ENCODE results near the gene TMEM59. TPM values are rescaled to one million over a fixed set of nuclear protein-coding genes. Genes with fewer than 3 reads are reported as not detected.

Gene TMEM59
- total and polyA plus RNA-seq, 2 of the 8 experiments (the other 6 are each of a cell fraction or from before 2014, with no cell fraction given): 116 to 139 TPM

GRCh38 chr1:54003249-54003646, 49.8 kb downstream of the TMEM59 start:
- Histone ChIP-seq H3K27me3 (replicated peaks in 1 of 4; ENCODE audit: control insufficient read depth in 3 of 4, extremely low read depth in 1 of 4, insufficient read depth in 3 of 4, low read length in 3 of 4) (no peaks in the 10 kb centered on the region), H3K23ac (ENCODE audit: insufficient read length) (no peak overlapping the region), H2BK120ac (replicated peaks; ENCODE audit: low read depth, low read length) (no peak overlapping the region), H3K4me1 (replicated peaks in 1 of 4; ENCODE audit: control insufficient read depth in 3 of 4, insufficient read depth in 4 of 4, low read length in 3 of 4) (no peaks in the 10 kb centered on the region), H3K4me2 (ENCODE audit: insufficient read depth in 1 of 2, low read depth in 2 of 2, low read length in 2 of 2) (no peak overlapping the region), H3K23me2 (ENCODE audit: low read depth, low read length) (no peaks in the 10 kb centered on the region), H3K9me3 (ENCODE audit: insufficient read depth in 2 of 2, low read depth in 1 of 2, low read length in 1 of 2) (peaks cover 3 to 17% of the 10 kb centered on the region in 2 experiments; a peak in 3 of 4 replicates), H3K4me3 (ENCODE audit: extremely low read depth in 1 of 4, insufficient read depth in 2 of 4, low read depth in 3 of 4, low read length in 4 of 4) (no peak overlapping the region), H3K14ac (ENCODE audit: insufficient read length) (no peak overlapping the region), H2BK5ac (ENCODE audit: low read depth, low read length) (no peak overlapping the region), H4K20me1 (replicated peaks in 1 of 2; ENCODE audit: control insufficient read depth in 1 of 2, insufficient read depth in 2 of 2, low read length in 2 of 2) (no peaks in the 10 kb centered on the region), H3K9ac (replicated peaks in 1 of 4; ENCODE audit: extremely low read depth in 1 of 4, low read depth in 3 of 4, low read length in 3 of 4) (no peak overlapping the region), H2AK5ac (ENCODE audit: low read depth, low read length) (no peak overlapping the region), H3K18ac (ENCODE audit: extremely low read depth, low read length) (no peak overlapping the region), H3K79me1 (ENCODE audit: low read depth, low read length) (no peaks in the 10 kb centered on the region), H3K36me3 (ENCODE audit: control insufficient read depth in 2 of 4, insufficient read depth in 4 of 4, low read length in 3 of 4) (no peaks in the 10 kb centered on the region), H4K91ac (replicated peaks; ENCODE audit: insufficient read length, low read length) (no peak overlapping the region), H3K27ac (ENCODE audit: low read depth, low read length) (no peak overlapping the region), H4K5ac (ENCODE audit: insufficient read length, low read depth, low read length) (no peak overlapping the region), H2BK12ac (ENCODE audit: low read depth, low read length) (no peak overlapping the region), H2BK15ac (ENCODE audit: low read length) (no peak overlapping the region), H2AFZ (ENCODE audit: low read length) (no peak overlapping the region), H2BK20ac (ENCODE audit: low read length) (no peak overlapping the region), H3K79me2 (ENCODE audit: control insufficient read depth in 1 of 2, insufficient read depth in 2 of 2, low read length in 2 of 2) (no peaks in the 10 kb centered on the region), H3K56ac (replicated peaks; ENCODE audit: insufficient read length, low read depth, low read length) (no peak overlapping the region), H3K4ac (replicated peaks; ENCODE audit: insufficient read length, low read depth, low read length) (no peak overlapping the region), H4K8ac (ENCODE audit: extremely low read depth, insufficient read depth, low read length) (no peak overlapping the region)
- CTCF ChIA-PET (ENCODE audit: partially characterized antibody): interaction anchor here (1.5 kb wide), 1 partner anchor 11 kb away, joined by 6 read pairs; no protein-coding TSS in a partner anchor
- 81% methylated on average over 12 of the region's 12 CpGs; no CpG with 5 or more reads in 1 of the 2 experiments for WGBS, 2 experiments (ENCODE audit: extremely low coverage in 1 of 2, insufficient coverage in 1 of 2, insufficient read length in 1 of 2, insufficient replicate concordance in 2 of 2, low coverage in 1 of 2, low lambda C conversion rate in 2 of 2, missing lambda C conversion rate in 1 of 2)
- POLR2A ChIA-PET (ENCODE audit: partially characterized antibody): no interaction called here
- no peak for DNase-seq (ENCODE audit: low read depth in 1 of 2, low spot score in 2 of 2)
- FAIRE-seq: no peak
- TF ChIP-seq USF2 (IDR thresholded peaks at IDR 0.05; ENCODE audit: low read length) (no peak), POLR2AphosphoS5 (IDR thresholded peaks at IDR 0.05; ENCODE audit: low read depth, low read length) (no peak), SRF (IDR thresholded peaks at IDR 0.05; ENCODE audit: low read depth, low read length) (no peak), BACH1 (IDR thresholded peaks at IDR 0.05; ENCODE audit: low read length) (no peak), NANOG (IDR thresholded peaks at IDR 0.05; ENCODE audit: insufficient read depth, low read depth, low read length, poor library complexity, severe bottlenecking) (no peak), CREB1 (IDR thresholded peaks at IDR 0.05) (no peak), SUZ12 (IDR thresholded peaks at IDR 0.05; ENCODE audit: low read length) (no peak), GTF2F1 (IDR thresholded peaks at IDR 0.05; ENCODE audit: borderline replicate concordance, low read depth, low read length) (no peak), SIRT6 (IDR thresholded peaks at IDR 0.05; ENCODE audit: low read length) (no peak), EGR1 (IDR thresholded peaks at IDR 0.05; ENCODE audit: borderline replicate concordance, low read depth, low read length) (no peak), FOSL1 (IDR thresholded peaks at IDR 0.05; ENCODE audit: insufficient read depth, low read depth, low read length) (no peak), ATF3 (IDR thresholded peaks at IDR 0.05; ENCODE audit: insufficient read depth, low read depth, low read length) (no peak)
